Fibroblast of lung (primary cell): ENCODE measurements around the gene RNF212. TPM values are rescaled to one million over a fixed set of nuclear protein-coding genes. Genes with fewer than 3 reads are reported as not detected.

Source experiments
- DNase-seq, 2 donors: peaks; one replicate each; pipeline versions ENCODE4 v3.0.0 to v3.0.0-alpha.2; 2010; ENCODE audit warnings: low read depth in 2 of 2
- H2AFZ ChIP-seq: 2 replicates; pipeline ENCODE4 v1.5.1; 2012; ENCODE audit warnings: low read length, control low read depth, inconsistent platforms
- H3K27ac ChIP-seq: 2 replicates; pipeline ENCODE4 v1.5.1; 2011; ENCODE audit warnings: low read length, control low read depth; ENCODE audit not compliant: insufficient read depth
- H3K27me3 ChIP-seq: 2 replicates; pipeline ENCODE4 v1.5.1; 2011; ENCODE audit warnings: mild to moderate bottlenecking, low read length; ENCODE audit not compliant: control insufficient read depth, insufficient read depth
- H3K36me3 ChIP-seq: 2 replicates; pipeline ENCODE4 v1.5.1; 2011; ENCODE audit warnings: low read length; ENCODE audit not compliant: control insufficient read depth, insufficient read depth
- H3K4me1 ChIP-seq: 2 replicates; pipeline ENCODE4 v1.5.1; 2011; ENCODE audit warnings: low read length; ENCODE audit not compliant: control insufficient read depth, insufficient read depth; ENCODE audit errors: extremely low read depth
- H3K4me2 ChIP-seq: 2 replicates; pipeline ENCODE4 v1.5.1; 2011; ENCODE audit warnings: low read length, control low read depth; ENCODE audit not compliant: insufficient read depth; ENCODE audit errors: extremely low read depth
- H3K4me3 ChIP-seq, 4 experiments: fragments of 200-600 bp in 1 of 4; sonication (generic) in 1 of 4; replicated peaks in 1 of 4; 2 replicates each; pipeline ENCODE4 v1.5.1; 2011 to 2016; ENCODE audit warnings: low read length in 4 of 4, low read depth in 3 of 4, mild to moderate bottlenecking in 3 of 4, control low read depth in 2 of 4, inconsistent platforms in 1 of 4, mixed read lengths in 1 of 4; ENCODE audit not compliant: insufficient read depth in 1 of 4; ENCODE audit errors: control extremely low read depth in 1 of 4
- H3K79me2 ChIP-seq: 2 replicates; pipeline ENCODE4 v1.5.1; 2012; ENCODE audit warnings: mild to moderate bottlenecking, low read length, inconsistent platforms; ENCODE audit not compliant: control insufficient read depth, insufficient read depth
- H3K9ac ChIP-seq: 2 replicates; pipeline ENCODE4 v1.5.1; 2011; ENCODE audit warnings: mild to moderate bottlenecking, low read length, control low read depth; ENCODE audit not compliant: insufficient read depth
- H3K9me3 ChIP-seq: 2 replicates; pipeline ENCODE4 v1.5.1; 2012; ENCODE audit warnings: low read depth, low read length; ENCODE audit not compliant: control insufficient read depth, insufficient read depth
- H4K20me1 ChIP-seq: 2 replicates; pipeline ENCODE4 v1.5.1; 2011; ENCODE audit warnings: low read length; ENCODE audit not compliant: control insufficient read depth, insufficient read depth; ENCODE audit errors: extremely low read depth
- CTCF ChIP-seq, 2 donors: IDR thresholded peaks in 1 of 2; conservative IDR thresholded peaks in 1 of 2; 1 replicate in 1 of 2; 2 replicates in 1 of 2; pipeline ENCODE4 v1.5.1; 2011 to 2012; ENCODE audit warnings: low read length in 2 of 2, control low read depth in 1 of 2, inconsistent platforms in 1 of 2, low read depth in 1 of 2, mild to moderate bottlenecking in 1 of 2
- EZH2 ChIP-seq: IDR thresholded peaks from 2 replicates; pipeline ENCODE4 v1.5.1; 2012; ENCODE audit warnings: low read length, control low read depth, mild to moderate bottlenecking; ENCODE audit errors: missing control alignments
- polyA plus RNA-seq, 2 donors: library from polyadenylated mRNA; depleted of rRNA in 1 of 2; stranded (reverse) in 1 of 2; unstranded in 1 of 2; fragments of >200 nt; gene quantifications; 2 replicates each; pipeline ENCODE4 v1.2.1, GENCODE V29; 2011 to 2012; ENCODE audit warnings: missing spikeins in 1 of 2
- total RNA-seq: library from RNA; depleted of rRNA; stranded (reverse); fragments of >200 nt; gene quantifications from 2 replicates; pipeline ENCODE4 v1.2.1, GENCODE V29; 2014

The RNF212 gene
- total and polyA plus RNA-seq, 2 donors (not counting 1 experiment from before 2014, with no cell fraction given), result 0.66 to 1.6 TPM

GRCh38 chr4:1075809-1076699 is 37.3 kb downstream of the RNF212 start:
- Histone ChIP-seq H3K4me2 (no peak overlapping the region), H2AFZ (no peak overlapping the region), H3K4me3 (no peak overlapping the region), H3K27me3 (peaks cover 15% of the 10 kb centered on the region), H3K79me2 (no peaks in the 10 kb centered on the region), H3K4me1 (no peaks in the 10 kb centered on the region), H3K9me3 (no peaks in the 10 kb centered on the region), H3K36me3 (no peaks in the 10 kb centered on the region), H3K27ac (no peak overlapping the region), H3K9ac (no peak overlapping the region), H4K20me1 (no peaks in the 10 kb centered on the region)
- TF ChIP-seq CTCF (conservative IDR thresholded peaks at IDR 0.05 in 1 of 2, IDR thresholded peaks at IDR 0.05 in 1 of 2; ENCODE audit: low read depth in 1 of 2, low read length in 2 of 2), result no peak
- no peak for TF ChIP-seq EZH2
- no peak for DNase-seq

GRCh38 chr4:1075225-1075624 is 38.1 kb downstream of the RNF212 start:
- Histone ChIP-seq H3K27ac (no peak overlapping the region), H3K4me3 (no peak overlapping the region), H3K27me3 (peaks cover 13% of the 10 kb centered on the region), H4K20me1 (no peaks in the 10 kb centered on the region), H3K9ac (no peak overlapping the region), H2AFZ (no peak overlapping the region), H3K4me1 (no peaks in the 10 kb centered on the region), H3K36me3 (no peaks in the 10 kb centered on the region), H3K4me2 (no peak overlapping the region), H3K9me3 (no peaks in the 10 kb centered on the region), H3K79me2 (no peaks in the 10 kb centered on the region)
- DNase-seq, result no peak
- TF ChIP-seq CTCF (conservative IDR thresholded peaks at IDR 0.05 in 1 of 2, IDR thresholded peaks at IDR 0.05 in 1 of 2; ENCODE audit: low read depth in 1 of 2, low read length in 2 of 2), result no peak
- TF ChIP-seq EZH2, result no peak

- Histone ChIP-seq H3K27ac (no peak overlapping the region), H3K4me1 (no peaks in the 10 kb centered on the region), H4K20me1 (no peaks in the 10 kb centered on the region), H3K4me2 (no peak overlapping the region), H3K79me2 (no peaks in the 10 kb centered on the region), H3K9ac (no peak overlapping the region), H3K36me3 (no peaks in the 10 kb centered on the region), H3K4me3 (no peak overlapping the region), H3K9me3 (no peaks in the 10 kb centered on the region), H3K27me3 (peaks cover 18% of the 10 kb centered on the region), H2AFZ (no peak overlapping the region)
- DNase-seq, result no peak
- TF ChIP-seq CTCF (conservative IDR thresholded peaks at IDR 0.05 in 1 of 2, IDR thresholded peaks at IDR 0.05 in 1 of 2; ENCODE audit: low read depth in 1 of 2, low read length in 2 of 2) (no peak), EZH2 (no peak)
Observed at GRCh38 chr4:1074077-1074476, 39.3 kb downstream of the RNF212 start.
